ENCODE data around the gene NPTX1. TPM values are rescaled to one million over a fixed set of nuclear protein-coding genes. Genes with fewer than 3 reads are reported as not detected.

The NPTX1 gene
- total and polyA plus RNA-seq, 3 donors from 2014 or later: 1.7 to 3.8 (median 3.7) TPM

- Histone ChIP-seq H3K36me3 (ENCODE audit: low read depth, missing control alignments) (no peaks in the 10 kb centered on the region), H3K4me1 (no peaks in the 10 kb centered on the region), H3K9me3 (no peaks in the 10 kb centered on the region), H3K4me3 (no peak overlapping the region), H3K27me3 (no peaks in the 10 kb centered on the region), H3K27ac (no peak overlapping the region)
- no peak for DNase-seq
- intact Hi-C loops (cut with DNase I; ENCODE audit: low total_unique reads): no loop called here
- 83 to 84% methylated on average over 28 of the region's 28 CpGs for WGBS, 2 donors
- TF ChIP-seq CTCF (IDR thresholded peaks at IDR 0.05): no peak
- no peak for TF ChIP-seq POLR2A (IDR thresholded peaks at IDR 0.05)
These were observed 7.5 kb downstream of the NPTX1 start for GRCh38 chr17:80468781-80469493.

GRCh38 chr17:80468242-80468641 is 8.2 kb downstream of the NPTX1 start:
- 36 to 49% methylated on average over 15 to 16 of the region's 16 CpGs for WGBS, 2 donors
- no peak overlapping the region for H3K4me3 ChIP-seq
- TF ChIP-seq POLR2A (IDR thresholded peaks at IDR 0.05): no peak
- TF ChIP-seq CTCF (IDR thresholded peaks at IDR 0.05): no peak
- no peaks in the 10 kb centered on the region for H3K36me3 ChIP-seq (ENCODE audit: low read depth, missing control alignments)
- H3K4me1 ChIP-seq: no peaks in the 10 kb centered on the region
- H3K27me3 ChIP-seq: no peaks in the 10 kb centered on the region
- intact Hi-C loops (cut with DNase I; ENCODE audit: low total_unique reads): no loop called here
- DNase-seq: no peak
- H3K27ac ChIP-seq: no peak overlapping the region
- no peaks in the 10 kb centered on the region for H3K9me3 ChIP-seq

- Histone ChIP-seq H3K27me3 (no peaks in the 10 kb centered on the region), H3K4me1 (no peaks in the 10 kb centered on the region), H3K4me3 (no peak overlapping the region), H3K36me3 (ENCODE audit: low read depth, missing control alignments) (no peaks in the 10 kb centered on the region), H3K9me3 (no peaks in the 10 kb centered on the region), H3K27ac (no peak overlapping the region)
- no peak for DNase-seq
- TF ChIP-seq CTCF (IDR thresholded peaks at IDR 0.05) (no peak), POLR2A (IDR thresholded peaks at IDR 0.05) (no peak)
- intact Hi-C loops (cut with DNase I; ENCODE audit: low total_unique reads): no loop called here
- 84 to 87% methylated on average over 10 to 15 of the region's 15 CpGs for WGBS, 2 donors
These were observed 10.2 kb downstream of the NPTX1 start for GRCh38 chr17:80466188-80466705.

- Histone ChIP-seq H3K4me3 (no peak overlapping the region), H3K27me3 (no peaks in the 10 kb centered on the region), H3K4me1 (no peaks in the 10 kb centered on the region), H3K36me3 (ENCODE audit: low read depth, missing control alignments) (no peaks in the 10 kb centered on the region), H3K27ac (no peak overlapping the region), H3K9me3 (no peaks in the 10 kb centered on the region)
- no peak for DNase-seq
- TF ChIP-seq CTCF (IDR thresholded peaks at IDR 0.05): no peak
- no peak for TF ChIP-seq POLR2A (IDR thresholded peaks at IDR 0.05)
- intact Hi-C loops (cut with DNase I; ENCODE audit: low total_unique reads): no loop called here
- WGBS, 2 donors: 52 to 58% methylated on average over 13 to 20 of the region's 20 CpGs
These were observed 11.0 kb downstream of the NPTX1 start for GRCh38 chr17:80465327-80465974.
